ENCODE results near the gene IFITM2. TPM values are rescaled to one million over a fixed set of nuclear protein-coding genes. Genes with fewer than 3 reads are reported as not detected.
"Not testable (repeated sequence)": the region's sequence is repeated elsewhere in the genome, so short reads cannot be mapped to it uniquely, and the experiment has no call there.

The IFITM2 gene
- total RNA-seq, 1 experiment from 2014 or later: 18.5 TPM

- Histone ChIP-seq H3K4me2 (ENCODE audit: low read depth, low read length, poor library complexity, severe bottlenecking) (peak overlapping the region; percentile 47), H3K27me3 (ENCODE audit: low read length) (no peaks in the 10 kb centered on the region), H3K79me2 (ENCODE audit: low read length) (no peaks in the 10 kb centered on the region), H4K20me1 (ENCODE audit: insufficient read depth, low read depth, low read length) (no peaks in the 10 kb centered on the region), H3K27ac (ENCODE audit: low read length) (no peak overlapping the region), H3K36me3 (ENCODE audit: insufficient read depth, low read length) (no peaks in the 10 kb centered on the region), H3K4me1 (ENCODE audit: low read length) (peaks cover 12% of the 10 kb centered on the region), H3K9me3 (ENCODE audit: low read length) (no peaks in the 10 kb centered on the region), H3K9me2 (replicated peaks; ENCODE audit: insufficient read depth, low read length) (no peaks in the 10 kb centered on the region), H3K9ac (ENCODE audit: low read length) (peak overlapping the region; percentile 50), H2AFZ (ENCODE audit: low read length) (peak overlapping the region; percentile 69; the same call in 1 of the 2 replicates), H3K4me3 (ENCODE audit: low read length) (no peak overlapping the region)
- DNase-seq: no peak
These were observed 18.9 kb downstream of the IFITM2 start for GRCh38 chr11:326592-326841.

- H3K27ac ChIP-seq (ENCODE audit: low read length): no peak overlapping the region
- H3K4me3 ChIP-seq (ENCODE audit: low read length): peak overlapping the region; percentile 30; the same call in 1 of the 2 replicates
- H4K20me1 ChIP-seq (ENCODE audit: insufficient read depth, low read depth, low read length): no peaks in the 10 kb centered on the region
- H2AFZ ChIP-seq (ENCODE audit: low read length): peak overlapping the region; percentile 69; the same call in 1 of the 2 replicates
- H3K36me3 ChIP-seq (ENCODE audit: insufficient read depth, low read length): no peaks in the 10 kb centered on the region
- no peaks in the 10 kb centered on the region for H3K9me2 ChIP-seq (replicated peaks; ENCODE audit: insufficient read depth, low read length)
- H3K9ac ChIP-seq (ENCODE audit: low read length): peak overlapping the region; percentile 50
- H3K79me2 ChIP-seq (ENCODE audit: low read length): no peaks in the 10 kb centered on the region
- H3K4me1 ChIP-seq (ENCODE audit: low read length): peaks cover 12% of the 10 kb centered on the region
- peak overlapping the region; percentile 47 for H3K4me2 ChIP-seq (ENCODE audit: low read depth, low read length, poor library complexity, severe bottlenecking)
- peak; percentile 72 for DNase-seq
- no peaks in the 10 kb centered on the region for H3K27me3 ChIP-seq (ENCODE audit: low read length)
- no peaks in the 10 kb centered on the region for H3K9me3 ChIP-seq (ENCODE audit: low read length)
These were observed 19.4 kb downstream of the IFITM2 start for GRCh38 chr11:326842-327580.

- H3K27me3 ChIP-seq (ENCODE audit: low read length): no peaks in the 10 kb centered on the region
- no peaks in the 10 kb centered on the region for H4K20me1 ChIP-seq (ENCODE audit: insufficient read depth, low read depth, low read length)
- peak overlapping the region; percentile 69; the same call in 1 of the 2 replicates for H2AFZ ChIP-seq (ENCODE audit: low read length)
- H3K79me2 ChIP-seq (ENCODE audit: low read length): no peaks in the 10 kb centered on the region
- no peak for DNase-seq
- H3K9ac ChIP-seq (ENCODE audit: low read length): peak overlapping the region; percentile 50; the same call in 1 of the 2 replicates
- H3K4me2 ChIP-seq (ENCODE audit: low read depth, low read length, poor library complexity, severe bottlenecking): peak overlapping the region; percentile 47
- H3K27ac ChIP-seq (ENCODE audit: low read length): no peak overlapping the region
- H3K4me3 ChIP-seq (ENCODE audit: low read length): no peak overlapping the region
- H3K9me3 ChIP-seq (ENCODE audit: low read length): no peaks in the 10 kb centered on the region
- H3K9me2 ChIP-seq (replicated peaks; ENCODE audit: insufficient read depth, low read length): no peaks in the 10 kb centered on the region
- H3K36me3 ChIP-seq (ENCODE audit: insufficient read depth, low read length): no peaks in the 10 kb centered on the region
- H3K4me1 ChIP-seq (ENCODE audit: low read length): peaks cover 12% of the 10 kb centered on the region
These were observed 19.9 kb downstream of the IFITM2 start for GRCh38 chr11:327581-327923.

DNA sequence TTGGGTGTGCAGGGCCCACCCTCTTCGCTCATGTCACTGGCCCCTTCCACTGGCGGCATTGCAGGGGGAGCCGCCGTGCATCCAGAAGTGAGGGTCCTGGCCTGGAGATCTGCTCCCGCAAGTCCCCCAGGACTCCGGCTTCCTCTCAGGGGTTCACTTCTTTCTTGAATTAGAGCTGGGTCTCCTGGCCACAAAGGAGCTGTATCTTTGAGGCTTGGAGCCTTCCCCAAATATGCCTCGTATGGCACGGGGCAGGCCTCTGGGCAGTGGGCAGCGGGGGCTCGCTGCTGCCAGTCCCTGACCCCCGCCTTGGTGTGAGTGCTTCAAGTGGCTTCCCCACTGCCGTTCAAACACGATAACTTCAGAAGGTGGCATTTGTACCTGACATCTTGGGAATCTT lies 20.4 kb downstream of the IFITM2 start:
- H3K4me1 ChIP-seq (ENCODE audit: low read length): peaks cover 12% of the 10 kb centered on the region

DNA sequence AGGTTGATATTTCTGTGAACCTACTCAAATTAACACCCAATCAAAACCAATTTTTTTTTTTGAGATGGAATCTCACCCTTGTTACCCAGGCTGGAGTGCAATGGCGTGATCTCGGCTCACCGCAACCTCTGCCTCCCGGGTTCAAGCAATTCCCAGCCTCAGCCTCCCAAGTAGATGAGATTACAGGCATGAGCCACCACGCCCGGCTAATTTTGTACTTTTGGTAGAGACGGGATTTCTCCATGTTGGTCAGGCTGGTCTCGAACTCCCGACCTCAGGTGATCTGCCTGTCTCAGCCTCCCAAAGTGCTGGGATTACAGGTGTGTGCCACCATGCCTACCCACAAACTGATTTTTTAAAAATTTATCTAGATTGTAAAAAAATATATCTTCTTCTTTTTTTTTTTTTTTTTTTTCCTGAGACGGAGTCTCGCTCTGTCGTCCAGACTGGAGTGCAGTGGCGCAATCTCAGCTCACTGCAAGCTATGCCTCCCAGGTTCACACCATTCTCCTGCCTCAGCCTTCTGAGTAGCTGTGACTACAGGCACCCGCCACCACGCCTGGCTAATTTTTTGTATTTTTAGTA lies 21.0 kb downstream of the IFITM2 start:
- H2AFZ ChIP-seq (ENCODE audit: low read length); H3K9ac ChIP-seq (ENCODE audit: low read length); H3K9me2 ChIP-seq (replicated peaks; ENCODE audit: insufficient read depth, low read length); H3K27ac ChIP-seq (ENCODE audit: low read length); H4K20me1 ChIP-seq (ENCODE audit: insufficient read depth, low read depth, low read length); H3K36me3 ChIP-seq (ENCODE audit: insufficient read depth, low read length); H3K79me2 ChIP-seq (ENCODE audit: low read length); H3K4me3 ChIP-seq (ENCODE audit: low read length); H3K27me3 ChIP-seq (ENCODE audit: low read length); DNase-seq; H3K4me2 ChIP-seq (ENCODE audit: low read depth, low read length, poor library complexity, severe bottlenecking); H3K9me3 ChIP-seq (ENCODE audit: low read length): not testable (repeated sequence)
- H3K4me1 ChIP-seq (ENCODE audit: low read length): peaks cover 12% of the 10 kb centered on the region

More for the DNA sequence above, 20.4 kb downstream of the IFITM2 start:
- Histone ChIP-seq H3K36me3 (ENCODE audit: insufficient read depth, low read length) (no peaks in the 10 kb centered on the region), H3K27me3 (ENCODE audit: low read length) (no peaks in the 10 kb centered on the region), H3K4me3 (ENCODE audit: low read length) (no peak overlapping the region), H3K9me2 (replicated peaks; ENCODE audit: insufficient read depth, low read length) (no peaks in the 10 kb centered on the region), H3K27ac (ENCODE audit: low read length) (no peak overlapping the region), H3K79me2 (ENCODE audit: low read length) (no peaks in the 10 kb centered on the region), H3K9me3 (ENCODE audit: low read length) (no peaks in the 10 kb centered on the region), H4K20me1 (ENCODE audit: insufficient read depth, low read depth, low read length) (no peaks in the 10 kb centered on the region), H3K4me2 (ENCODE audit: low read depth, low read length, poor library complexity, severe bottlenecking) (no peak overlapping the region), H2AFZ (ENCODE audit: low read length) (no peak overlapping the region), H3K9ac (ENCODE audit: low read length) (no peak overlapping the region)
- DNase-seq: no peak

- H4K20me1 ChIP-seq (ENCODE audit: insufficient read depth, low read depth, low read length): no peaks in the 10 kb centered on the region
- no peaks in the 10 kb centered on the region for H3K27me3 ChIP-seq (ENCODE audit: low read length)
- H3K79me2 ChIP-seq (ENCODE audit: low read length): no peaks in the 10 kb centered on the region
- no peaks in the 10 kb centered on the region for H3K9me3 ChIP-seq (ENCODE audit: low read length)
- no peak overlapping the region for H3K4me2 ChIP-seq (ENCODE audit: low read depth, low read length, poor library complexity, severe bottlenecking)
- DNase-seq: no peak
- H3K9me2 ChIP-seq (replicated peaks; ENCODE audit: insufficient read depth, low read length): no peaks in the 10 kb centered on the region
- no peaks in the 10 kb centered on the region for H3K36me3 ChIP-seq (ENCODE audit: insufficient read depth, low read length)
- no peak overlapping the region for H3K27ac ChIP-seq (ENCODE audit: low read length)
- H3K9ac ChIP-seq (ENCODE audit: low read length): no peak overlapping the region
- H3K4me3 ChIP-seq (ENCODE audit: low read length): no peak overlapping the region
- H3K4me1 ChIP-seq (ENCODE audit: low read length): peaks cover 12% of the 10 kb centered on the region
- H2AFZ ChIP-seq (ENCODE audit: low read length): no peak overlapping the region
These were observed 22.3 kb downstream of the IFITM2 start for GRCh38 chr11:329886-330253.

DNA sequence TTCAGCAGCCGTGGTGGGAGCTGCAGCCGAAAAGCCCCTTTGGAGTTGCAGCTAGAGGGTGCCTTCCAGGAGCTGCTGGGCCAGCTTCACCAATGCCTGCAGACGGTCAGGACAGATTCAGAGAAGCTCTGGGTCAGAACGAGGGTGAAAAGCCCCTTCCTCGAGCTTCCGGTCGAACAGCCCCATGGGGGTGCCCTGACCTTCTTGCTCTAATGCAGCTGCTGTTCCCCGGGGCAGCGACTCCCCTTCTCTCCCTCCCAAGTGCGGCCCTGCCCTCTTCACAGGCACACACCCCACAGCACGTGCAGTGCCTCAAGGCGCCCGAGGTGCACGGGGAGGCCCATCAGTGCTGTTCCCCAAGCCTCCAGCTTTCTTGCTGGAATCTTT lies 22.7 kb downstream of the IFITM2 start:
- no peaks in the 10 kb centered on the region for H3K9me3 ChIP-seq (ENCODE audit: low read length)
- no peak overlapping the region for H2AFZ ChIP-seq (ENCODE audit: low read length)
- no peaks in the 10 kb centered on the region for H3K79me2 ChIP-seq (ENCODE audit: low read length)
- H4K20me1 ChIP-seq (ENCODE audit: insufficient read depth, low read depth, low read length): no peaks in the 10 kb centered on the region
- DNase-seq: no peak
- no peaks in the 10 kb centered on the region for H3K9me2 ChIP-seq (replicated peaks; ENCODE audit: insufficient read depth, low read length)
- no peaks in the 10 kb centered on the region for H3K36me3 ChIP-seq (ENCODE audit: insufficient read depth, low read length)
- H3K27ac ChIP-seq (ENCODE audit: low read length): no peak overlapping the region
- no peak overlapping the region for H3K4me3 ChIP-seq (ENCODE audit: low read length)
- H3K27me3 ChIP-seq (ENCODE audit: low read length): no peaks in the 10 kb centered on the region
- no peak overlapping the region for H3K9ac ChIP-seq (ENCODE audit: low read length)
- no peak overlapping the region for H3K4me2 ChIP-seq (ENCODE audit: low read depth, low read length, poor library complexity, severe bottlenecking)
- H3K4me1 ChIP-seq (ENCODE audit: low read length): peaks cover 12% of the 10 kb centered on the region

DNA sequence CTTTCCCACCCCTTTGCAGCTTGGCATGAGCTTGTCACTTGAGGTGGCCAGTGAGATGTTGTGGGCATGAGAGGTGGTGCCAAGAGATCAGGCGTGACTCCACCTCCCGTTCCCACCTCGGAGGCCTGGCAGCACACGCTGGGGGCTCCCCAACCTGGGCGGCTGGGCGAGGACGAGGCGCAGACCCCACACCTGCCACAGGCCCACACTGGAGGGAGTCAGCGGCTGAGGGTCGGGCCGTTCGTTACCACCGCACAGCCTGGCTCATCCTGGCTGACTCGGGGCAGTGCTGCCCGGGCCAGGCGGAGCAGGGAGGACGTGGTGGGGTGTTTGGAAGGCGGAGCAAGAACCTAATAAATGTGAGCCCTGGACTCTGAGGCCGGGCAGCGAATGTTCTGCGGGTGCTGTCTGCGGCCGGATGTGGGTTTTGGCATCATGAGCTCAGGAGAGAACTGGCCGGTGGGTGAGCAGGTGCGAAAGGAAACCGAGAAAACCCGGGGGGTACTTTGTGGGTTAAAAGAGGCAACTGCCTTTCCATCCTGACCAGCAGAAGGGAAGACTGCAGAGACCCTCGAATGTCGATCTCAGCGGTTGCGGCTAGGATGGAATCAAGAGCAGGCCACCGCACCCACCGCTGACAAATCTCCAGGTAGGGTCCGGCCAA lies 23.2 kb downstream of the IFITM2 start:
- Histone ChIP-seq H3K79me2 (ENCODE audit: low read length) (no peaks in the 10 kb centered on the region), H3K9me2 (replicated peaks; ENCODE audit: insufficient read depth, low read length) (no peaks in the 10 kb centered on the region), H3K9ac (ENCODE audit: low read length) (no peak overlapping the region), H3K27me3 (ENCODE audit: low read length) (no peaks in the 10 kb centered on the region), H3K9me3 (ENCODE audit: low read length) (no peaks in the 10 kb centered on the region), H3K4me1 (ENCODE audit: low read length) (peaks cover 12% of the 10 kb centered on the region), H3K4me2 (ENCODE audit: low read depth, low read length, poor library complexity, severe bottlenecking) (no peak overlapping the region), H2AFZ (ENCODE audit: low read length) (no peak overlapping the region), H3K27ac (ENCODE audit: low read length) (no peak overlapping the region), H3K36me3 (ENCODE audit: insufficient read depth, low read length) (no peaks in the 10 kb centered on the region), H3K4me3 (ENCODE audit: low read length) (no peak overlapping the region), H4K20me1 (ENCODE audit: insufficient read depth, low read depth, low read length) (no peaks in the 10 kb centered on the region)
- no peak for DNase-seq
